HG02763 (cell line): ENCODE data around the gene TBC1D16.

ENCODE experiments used
- ATAC-seq: cut with Tn5 transposase; IDR thresholded peaks from one replicate; pipeline ENCODE4 v1.9.1; 2021; ENCODE audit warnings: mild to moderate bottlenecking, moderate library complexity; ENCODE audit not compliant: unreplicated experiment

TBC1D16 gene

GRCh38 chr17:79942591-79943346, 92.9 kb downstream of the TBC1D16 start:
- ATAC-seq, result no peak

DNA sequence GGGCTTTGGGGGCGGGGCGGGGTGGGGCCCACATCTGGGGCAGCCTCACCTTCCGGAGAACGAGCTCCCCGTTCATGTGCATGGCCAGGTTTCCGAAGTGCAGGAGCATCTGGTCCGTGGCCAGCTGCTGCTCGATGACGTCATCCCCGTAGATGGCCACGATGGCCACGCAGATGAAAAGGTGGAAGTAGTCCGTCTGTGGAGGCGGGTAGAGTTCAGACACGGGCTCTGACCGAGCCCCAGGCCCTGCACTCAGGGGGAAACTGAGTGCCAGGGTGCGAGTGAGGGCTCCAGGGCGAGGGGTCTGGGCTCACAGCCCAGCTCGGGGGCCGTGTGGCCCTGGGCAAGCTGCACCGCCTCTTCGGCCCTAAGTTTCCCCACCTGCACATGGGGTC, 93.7 kb downstream of the TBC1D16 start:
- ATAC-seq, result no peak

GRCh38 chr17:79941088-79942010, 94.3 kb downstream of the TBC1D16 start:
- ATAC-seq, result no peak

DNA sequence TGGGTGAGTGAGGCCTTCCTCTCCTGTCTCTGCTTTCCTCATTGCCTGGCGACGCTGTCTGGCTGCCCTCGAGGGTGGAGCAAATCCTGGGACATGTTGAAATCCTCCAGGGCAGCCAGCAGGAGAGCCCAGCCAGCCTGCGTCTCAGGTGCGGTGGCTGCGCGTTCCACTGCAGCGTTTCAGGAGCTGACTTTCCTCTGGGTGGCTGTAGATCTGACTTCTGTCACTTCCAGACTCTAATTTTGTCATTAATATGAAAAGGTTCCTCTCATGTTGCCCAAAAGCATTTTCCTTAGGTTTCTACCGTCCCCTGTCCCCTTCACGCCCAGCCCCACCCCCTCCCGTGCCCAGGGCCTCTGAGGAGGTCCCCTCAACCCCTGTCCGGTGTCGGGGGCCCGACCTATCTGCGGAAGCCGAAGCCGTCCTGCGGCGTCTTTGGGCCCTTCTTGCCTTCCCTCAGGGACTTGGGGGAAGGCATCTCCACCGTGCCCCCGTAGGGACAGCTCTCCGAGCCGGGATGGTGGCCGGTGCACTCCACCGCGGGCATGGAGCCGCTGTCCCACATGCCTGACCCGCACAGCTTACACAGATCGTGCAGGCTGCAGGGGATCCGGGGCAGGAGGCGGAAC, 95.1 kb downstream of the TBC1D16 start:
- no peak for ATAC-seq

DNA sequence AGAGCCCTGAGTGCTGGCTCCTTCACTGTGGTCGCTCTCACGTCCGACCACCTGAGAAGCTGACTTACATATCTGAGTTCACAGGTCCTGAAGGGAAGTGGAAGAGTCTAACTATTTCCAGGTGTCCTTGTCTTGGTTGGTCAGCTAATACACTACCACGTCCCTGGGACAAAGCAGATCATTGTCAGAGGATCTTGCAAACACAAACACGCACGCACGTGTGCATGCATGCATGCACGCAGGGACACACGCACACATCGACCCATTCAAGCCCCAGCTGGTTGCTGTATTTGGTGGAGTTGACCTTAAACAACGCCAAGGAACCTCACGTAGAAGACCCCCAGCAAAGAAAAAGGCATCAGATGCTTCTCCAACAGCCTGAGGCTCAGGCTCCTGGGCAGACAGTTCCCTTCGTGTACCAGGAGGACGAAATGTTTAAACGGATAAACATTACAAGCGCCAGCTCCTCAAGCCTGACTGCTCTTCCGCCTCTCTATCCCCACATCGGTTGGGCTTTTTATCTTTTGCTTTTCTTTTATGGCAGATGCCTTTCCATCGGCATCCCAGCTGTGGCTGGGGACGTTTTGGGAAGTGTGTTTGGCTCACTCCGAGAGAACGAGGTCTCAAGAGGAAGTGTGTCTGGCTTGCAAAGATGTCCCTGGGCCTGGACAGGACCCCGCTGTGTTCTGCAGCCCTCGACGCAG, 95.8 kb downstream of the TBC1D16 start:
- ATAC-seq, result no peak

GRCh38 chr17:79939094-79939435, 96.6 kb downstream of the TBC1D16 start:
- no peak for ATAC-seq

GRCh38 chr17:79938336-79939093, 97.2 kb downstream of the TBC1D16 start:
- no peak for ATAC-seq

DNA sequence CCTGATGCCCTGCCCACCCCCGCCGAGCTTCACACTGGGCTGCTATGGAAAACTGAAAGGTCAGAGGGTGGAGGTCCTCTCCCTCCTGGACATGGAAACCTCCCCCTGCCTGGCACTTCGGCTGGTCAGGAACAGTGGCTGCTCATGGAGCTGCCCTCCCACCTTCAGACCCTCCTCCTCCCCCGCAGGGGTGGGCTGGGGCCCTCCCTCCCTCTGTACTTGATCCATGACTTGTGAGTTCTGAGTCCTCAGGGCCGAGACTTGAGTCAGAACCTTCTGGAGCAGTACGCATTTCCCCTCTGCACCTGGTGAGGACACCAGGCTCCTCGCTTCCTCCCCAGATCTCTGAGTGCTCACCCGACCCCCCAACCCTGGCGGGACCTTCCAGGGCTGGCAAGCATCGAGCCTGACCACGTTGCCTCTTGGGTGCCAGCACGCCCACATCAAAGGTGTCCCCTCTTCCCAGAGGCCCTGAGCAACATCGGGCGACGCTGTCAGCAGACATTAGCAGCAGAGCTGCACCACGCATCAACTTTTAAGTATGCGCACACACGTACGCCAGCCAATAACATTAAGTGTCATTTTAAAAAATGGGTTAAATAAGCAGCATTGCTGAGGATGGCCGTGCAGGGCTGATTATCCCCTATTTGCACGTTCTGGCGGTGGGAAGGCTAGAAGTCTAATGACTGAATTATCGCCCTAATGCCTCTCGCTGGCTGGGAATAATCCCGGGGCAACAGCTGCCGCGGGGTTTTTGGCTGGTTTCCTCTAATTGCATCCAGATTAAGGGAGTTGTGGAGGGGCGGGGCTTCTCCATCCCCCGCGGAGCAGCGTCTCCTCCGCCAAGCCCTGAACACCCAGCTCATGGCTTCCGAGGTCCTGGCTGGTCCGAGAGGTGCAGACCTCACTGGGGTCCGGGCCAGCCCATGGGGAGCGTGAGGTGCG, 98.0 kb downstream of the TBC1D16 start:
- no peak for ATAC-seq

DNA sequence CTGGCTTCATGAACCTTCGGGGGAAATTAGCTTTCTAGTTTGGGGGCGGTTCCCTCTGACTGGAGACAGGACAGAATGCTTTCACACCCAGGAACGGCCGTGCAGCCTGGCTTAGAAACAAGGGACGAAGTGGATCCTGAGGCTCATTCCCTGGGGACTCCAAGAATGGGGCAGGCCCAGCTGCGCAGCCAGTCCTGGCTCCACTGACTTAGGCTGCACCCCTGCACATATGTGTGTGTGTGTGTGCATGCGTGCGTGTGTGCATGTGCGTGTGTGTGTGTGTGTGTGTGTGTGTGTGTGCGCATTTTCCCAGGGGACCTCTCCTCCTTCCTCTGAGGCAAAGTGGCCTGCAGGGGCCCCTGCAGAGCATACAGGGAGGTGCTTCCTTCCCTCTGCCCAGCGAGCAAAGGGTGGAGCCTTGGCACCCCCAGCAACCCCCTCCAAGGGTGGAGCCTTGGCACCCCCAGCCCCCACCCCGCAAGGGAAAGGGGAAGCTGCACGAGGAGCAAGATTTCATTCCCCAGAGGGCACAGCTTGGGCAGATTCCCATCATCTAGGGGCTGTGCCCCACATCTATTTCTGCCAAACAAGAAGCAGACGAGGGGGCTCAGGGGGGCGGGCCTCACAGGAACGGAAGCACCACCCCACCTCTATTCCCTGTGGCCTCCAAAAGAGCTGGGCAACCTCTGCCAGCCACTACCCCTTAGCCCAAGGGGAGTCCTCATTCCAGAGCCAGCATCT, 98.9 kb downstream of the TBC1D16 start:
- ATAC-seq, result no peak

- ATAC-seq, result no peak
Observed at GRCh38 chr17:79936050-79936449, 99.6 kb downstream of the TBC1D16 start.

GRCh38 chr17:79935197-79935885, 100.3 kb downstream of the TBC1D16 start:
- no peak for ATAC-seq

DNA sequence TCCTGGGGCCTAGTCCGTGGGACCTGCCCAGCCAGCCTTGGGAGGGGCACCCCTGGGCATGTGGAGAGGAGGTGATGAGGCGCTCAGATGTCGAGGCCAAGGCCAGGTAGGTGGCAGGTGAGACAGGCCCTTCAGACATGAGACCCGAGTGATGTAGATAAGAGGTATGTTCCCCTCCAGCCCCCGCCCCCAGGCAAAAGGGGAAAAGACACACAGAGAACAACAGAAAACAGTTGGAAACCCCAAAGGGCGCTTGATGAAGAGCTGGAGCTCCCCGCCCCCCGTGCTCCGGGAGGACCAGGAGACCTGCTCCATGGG, 101.1 kb downstream of the TBC1D16 start:
- ATAC-seq, result no peak

DNA sequence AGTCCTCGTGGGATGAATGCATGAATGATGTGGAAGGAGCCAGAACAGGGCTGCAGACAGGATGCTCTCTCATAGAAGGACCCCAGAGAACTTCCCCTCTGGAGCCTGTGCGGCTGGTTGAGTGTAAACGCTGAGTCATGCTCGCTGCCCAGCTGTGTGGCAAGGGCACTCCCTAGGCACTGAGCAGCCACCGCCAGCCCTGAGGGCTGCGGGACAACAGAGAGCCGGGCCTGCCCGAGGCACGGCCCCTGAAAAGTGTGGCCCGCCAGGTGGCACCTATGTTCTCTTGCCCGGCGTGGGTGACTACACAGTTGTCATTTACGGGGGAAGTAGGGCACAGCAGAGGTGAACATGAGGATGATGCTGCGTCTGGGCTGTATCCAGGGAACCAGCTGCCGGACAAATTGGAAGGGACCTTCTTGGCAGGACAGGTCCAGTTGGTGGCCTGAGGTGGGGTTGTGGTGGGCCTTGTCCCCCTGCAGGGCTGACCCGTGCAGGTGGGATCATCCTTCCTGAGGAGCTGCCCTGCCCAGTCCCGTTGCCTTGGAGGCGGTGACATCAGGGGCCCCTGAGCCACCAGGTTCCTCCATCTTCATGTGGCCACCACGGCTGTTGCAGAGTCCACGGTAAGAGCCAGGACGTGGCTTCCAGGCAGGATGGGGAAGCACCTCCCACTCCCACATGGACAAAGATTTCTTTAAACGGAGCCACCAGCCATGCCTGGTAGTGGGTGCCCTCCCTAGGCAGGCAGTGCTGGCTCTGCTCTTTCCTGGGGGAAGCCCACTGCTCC, 101.6 kb downstream of the TBC1D16 start:
- ATAC-seq, result no peak

- no peak for ATAC-seq
Observed at GRCh38 chr17:79932451-79933306, 103.0 kb downstream of the TBC1D16 start.

DNA sequence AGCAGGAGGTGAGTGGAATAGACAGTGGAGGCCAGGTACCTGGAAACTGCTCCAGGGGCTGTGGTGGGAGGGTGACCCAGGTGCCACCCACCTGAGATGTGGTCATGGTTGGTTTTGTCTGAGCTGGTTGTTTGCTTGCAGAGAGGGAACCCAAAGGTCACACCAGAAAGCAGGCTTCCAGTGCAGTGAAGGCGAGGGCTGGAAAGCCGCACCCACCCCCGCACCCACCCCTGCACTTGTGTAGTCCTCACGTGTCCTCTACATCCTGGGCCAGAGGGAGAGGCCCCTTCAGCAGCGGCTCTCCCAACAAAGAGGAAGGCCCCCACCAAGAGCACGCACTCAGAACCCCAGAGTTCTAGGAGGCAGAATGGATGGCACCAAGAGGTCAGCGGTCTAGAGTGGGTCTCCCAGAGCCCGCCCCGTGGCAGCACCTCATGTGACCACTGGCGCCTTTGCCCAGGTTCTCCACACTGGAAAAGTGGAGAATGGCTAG, 103.8 kb downstream of the TBC1D16 start:
- no peak for ATAC-seq
